ENCODE results near the gene NAV3.
A peak's percentile ranks its signal among the peaks of the same experiment; 100 is the strongest.

The NAV3 gene

DNA sequence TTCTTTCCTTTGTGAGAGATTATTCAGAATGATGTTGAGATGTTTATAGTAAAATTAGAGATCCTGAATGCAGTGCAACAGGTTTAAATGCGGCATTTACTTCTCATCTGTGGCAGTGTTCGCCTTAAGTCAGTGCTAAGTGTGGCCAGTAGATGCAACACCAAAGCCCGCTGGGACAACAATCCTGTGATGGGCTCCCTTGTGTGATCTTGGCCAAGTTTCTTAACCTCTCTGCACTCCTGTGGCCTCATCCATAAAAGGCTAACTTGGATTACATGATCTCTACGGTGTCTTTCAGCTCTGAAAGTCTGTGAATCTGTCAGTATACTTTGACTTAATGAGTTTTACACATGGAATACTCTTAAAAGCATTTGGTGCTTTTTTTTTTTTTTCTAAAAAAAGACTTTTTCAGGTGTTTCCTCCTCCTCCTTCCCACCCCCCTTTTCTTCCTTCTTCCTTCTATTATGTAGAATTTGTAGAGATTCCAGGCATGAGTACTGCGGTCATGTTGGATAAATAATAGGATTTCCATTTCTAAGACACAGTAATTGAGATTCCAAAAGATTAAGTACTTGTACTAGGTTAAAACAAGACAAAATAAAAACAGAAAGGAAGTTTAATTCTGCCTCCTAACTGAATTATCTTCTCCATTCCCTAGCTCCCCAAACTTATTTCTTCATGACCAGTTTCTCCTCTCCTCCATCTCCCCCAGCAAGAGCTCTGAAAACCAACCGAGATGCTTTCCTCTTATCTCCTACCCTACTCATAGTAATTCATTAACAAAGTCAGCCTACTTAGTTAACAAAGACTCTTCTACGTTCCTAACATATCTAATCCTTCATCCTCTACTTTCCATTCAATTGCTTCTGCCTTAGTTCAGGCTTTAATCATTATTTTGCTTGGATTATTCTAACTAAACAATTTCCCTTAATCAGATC, 42.2 kb upstream of the NAV3 start:
- no peak overlapping the region for H3K9ac ChIP-seq (ENCODE audit: low read length)
- no peaks in the 10 kb centered on the region for H3K36me3 ChIP-seq (ENCODE audit: control insufficient read depth, insufficient read depth, low read length)
- H2BK15ac ChIP-seq (replicated peaks; ENCODE audit: low read depth) = no peak overlapping the region
- H3K4me3 ChIP-seq (ENCODE audit: low read length) = no peak overlapping the region
- H3K79me2 ChIP-seq (ENCODE audit: control insufficient read depth, insufficient read depth, low read length) = no peaks in the 10 kb centered on the region
- H3K79me1 ChIP-seq (ENCODE audit: low read length) = no peaks in the 10 kb centered on the region
- H3K27me3 ChIP-seq (ENCODE audit: insufficient read depth, low read length, poor library complexity) = no peaks in the 10 kb centered on the region
- no peak overlapping the region for H2BK120ac ChIP-seq (ENCODE audit: low read depth, low read length)
- H2AK5ac ChIP-seq (ENCODE audit: low read length) = no peak overlapping the region
- H3K4me2 ChIP-seq (ENCODE audit: low read length) = no peak overlapping the region
- no peaks in the 10 kb centered on the region for H3K4me1 ChIP-seq (ENCODE audit: control insufficient read depth, low read depth, low read length)
- H3K56ac ChIP-seq (ENCODE audit: low read length) = no peak overlapping the region
- no peak overlapping the region for H3K18ac ChIP-seq (ENCODE audit: low read length)
- H3K4ac ChIP-seq (ENCODE audit: low read depth, low read length) = no peak overlapping the region
- no peak overlapping the region for H3K23ac ChIP-seq (ENCODE audit: low read length)
- DNase-seq = peak; percentile 29
- WGBS (ENCODE audit: extremely low coverage, insufficient coverage, low lambda C conversion rate) = 100% methylated on average over 1 of the region's 7 CpGs
- no peak overlapping the region for H4K8ac ChIP-seq (ENCODE audit: low read depth, low read length)
- H3K27ac ChIP-seq (ENCODE audit: low read depth, low read length) = no peak overlapping the region
- H2BK5ac ChIP-seq (ENCODE audit: low read length) = no peak overlapping the region
- no peak overlapping the region for H4K5ac ChIP-seq (ENCODE audit: low read length)

DNA sequence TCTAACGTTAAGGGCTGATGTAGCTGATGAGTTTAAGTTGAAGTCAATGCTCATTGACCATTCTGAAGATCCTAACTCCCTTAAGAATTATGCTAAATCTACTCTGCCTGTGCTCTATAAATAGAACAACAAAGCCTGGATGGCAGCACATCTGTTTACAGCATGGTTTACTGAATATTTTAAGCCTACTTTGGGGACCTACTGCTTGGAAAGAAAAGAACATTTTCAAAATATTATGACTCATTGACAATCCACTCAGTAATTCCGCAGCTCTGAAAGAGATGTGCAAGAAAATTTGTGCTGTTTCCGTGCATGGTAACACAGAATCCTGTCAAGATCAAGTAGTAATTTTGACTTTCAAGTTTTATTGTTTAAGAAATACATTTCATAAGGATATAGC, 35.0 kb upstream of the NAV3 start:
- Histone ChIP-seq H3K79me2 (ENCODE audit: control insufficient read depth, insufficient read depth, low read length) (no peaks in the 10 kb centered on the region), H3K18ac (ENCODE audit: low read length) (no peak overlapping the region), H2BK15ac (replicated peaks; ENCODE audit: low read depth) (no peak overlapping the region), H3K79me1 (ENCODE audit: low read length) (no peaks in the 10 kb centered on the region), H3K9ac (ENCODE audit: low read length) (no peak overlapping the region), H3K27ac (ENCODE audit: low read depth, low read length) (no peak overlapping the region), H4K8ac (ENCODE audit: low read depth, low read length) (no peak overlapping the region), H3K4me3 (ENCODE audit: low read length) (no peak overlapping the region), H3K27me3 (ENCODE audit: insufficient read depth, low read length, poor library complexity) (no peaks in the 10 kb centered on the region), H4K5ac (ENCODE audit: low read length) (no peak overlapping the region), H3K56ac (ENCODE audit: low read length) (no peak overlapping the region), H3K23ac (ENCODE audit: low read length) (no peak overlapping the region), H3K4me2 (ENCODE audit: low read length) (no peak overlapping the region), H2AK5ac (ENCODE audit: low read length) (no peak overlapping the region), H2BK120ac (ENCODE audit: low read depth, low read length) (no peak overlapping the region), H2BK5ac (ENCODE audit: low read length) (no peak overlapping the region), H3K4me1 (ENCODE audit: control insufficient read depth, low read depth, low read length) (no peaks in the 10 kb centered on the region), H3K36me3 (ENCODE audit: control insufficient read depth, insufficient read depth, low read length) (no peaks in the 10 kb centered on the region), H3K4ac (ENCODE audit: low read depth, low read length) (no peak overlapping the region)
- WGBS (ENCODE audit: extremely low coverage, insufficient coverage, low lambda C conversion rate) = no CpG with 5 or more reads among the region's 3 CpGs
- DNase-seq = no peak

DNA sequence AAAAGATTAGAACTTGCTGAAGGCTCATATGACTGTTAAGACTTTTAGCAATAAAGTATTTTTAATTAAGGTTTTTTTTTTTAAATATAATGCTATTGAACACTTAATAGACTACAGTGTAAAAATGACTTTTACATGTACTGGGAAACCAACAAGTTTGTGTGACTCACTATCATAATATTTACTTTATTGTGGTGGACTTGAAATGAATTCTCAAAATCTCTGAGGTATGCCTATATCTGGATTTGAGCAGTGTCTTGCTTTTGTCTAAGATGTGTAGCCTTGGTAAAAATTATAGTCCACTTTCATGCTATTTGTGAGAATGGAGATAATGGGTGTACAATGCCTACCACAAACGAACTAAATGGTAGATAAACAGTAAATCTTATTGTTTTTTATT, 33.9 kb upstream of the NAV3 start:
- no peaks in the 10 kb centered on the region for H3K36me3 ChIP-seq (ENCODE audit: control insufficient read depth, insufficient read depth, low read length)
- H3K9ac ChIP-seq (ENCODE audit: low read length) = no peak overlapping the region
- H2BK15ac ChIP-seq (replicated peaks; ENCODE audit: low read depth) = no peak overlapping the region
- no peak overlapping the region for H2BK5ac ChIP-seq (ENCODE audit: low read length)
- H2BK120ac ChIP-seq (ENCODE audit: low read depth, low read length) = no peak overlapping the region
- H3K79me2 ChIP-seq (ENCODE audit: control insufficient read depth, insufficient read depth, low read length) = no peaks in the 10 kb centered on the region
- H3K79me1 ChIP-seq (ENCODE audit: low read length) = no peaks in the 10 kb centered on the region
- no peak overlapping the region for H3K4ac ChIP-seq (ENCODE audit: low read depth, low read length)
- DNase-seq = no peak
- H4K5ac ChIP-seq (ENCODE audit: low read length) = no peak overlapping the region
- no peaks in the 10 kb centered on the region for H3K27me3 ChIP-seq (ENCODE audit: insufficient read depth, low read length, poor library complexity)
- no peak overlapping the region for H4K8ac ChIP-seq (ENCODE audit: low read depth, low read length)
- no peak overlapping the region for H3K27ac ChIP-seq (ENCODE audit: low read depth, low read length)
- no peak overlapping the region for H2AK5ac ChIP-seq (ENCODE audit: low read length)
- H3K56ac ChIP-seq (ENCODE audit: low read length) = no peak overlapping the region
- H3K4me2 ChIP-seq (ENCODE audit: low read length) = no peak overlapping the region
- H3K18ac ChIP-seq (ENCODE audit: low read length) = no peak overlapping the region
- WGBS (ENCODE audit: extremely low coverage, insufficient coverage, low lambda C conversion rate) = no CpG with 5 or more reads among the region's 1 CpG
- H3K4me1 ChIP-seq (ENCODE audit: control insufficient read depth, low read depth, low read length) = no peaks in the 10 kb centered on the region
- no peak overlapping the region for H3K4me3 ChIP-seq (ENCODE audit: low read length)
- H3K23ac ChIP-seq (ENCODE audit: low read length) = no peak overlapping the region

DNA sequence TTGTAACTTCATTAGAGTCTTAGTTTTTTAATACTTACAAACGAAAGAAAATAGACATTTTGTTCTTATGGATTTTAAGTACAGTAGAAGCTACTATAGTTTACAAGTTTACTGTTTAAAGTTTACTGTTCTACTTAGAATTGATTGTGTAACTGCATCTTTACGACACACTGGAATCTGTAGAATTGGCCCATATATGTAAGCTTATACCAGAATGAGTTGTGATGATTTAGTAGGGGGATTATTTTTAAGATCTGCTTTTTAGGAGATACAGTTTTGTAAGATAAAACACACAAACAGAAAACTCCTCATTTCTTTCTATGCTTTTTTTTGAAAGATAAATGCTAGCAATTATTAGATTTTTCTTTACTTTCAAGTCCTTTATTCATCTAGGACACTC, 30.2 kb upstream of the NAV3 start:
- no peak overlapping the region for H3K23ac ChIP-seq (ENCODE audit: low read length)
- no peak overlapping the region for H3K18ac ChIP-seq (ENCODE audit: low read length)
- no peak overlapping the region for H3K27ac ChIP-seq (ENCODE audit: low read depth, low read length)
- no peak overlapping the region for H2BK15ac ChIP-seq (replicated peaks; ENCODE audit: low read depth)
- H4K5ac ChIP-seq (ENCODE audit: low read length) = no peak overlapping the region
- no peaks in the 10 kb centered on the region for H3K27me3 ChIP-seq (ENCODE audit: insufficient read depth, low read length, poor library complexity)
- H3K4ac ChIP-seq (ENCODE audit: low read depth, low read length) = no peak overlapping the region
- H3K56ac ChIP-seq (ENCODE audit: low read length) = no peak overlapping the region
- H3K4me3 ChIP-seq (ENCODE audit: low read length) = no peak overlapping the region
- H2BK120ac ChIP-seq (ENCODE audit: low read depth, low read length) = no peak overlapping the region
- H3K4me1 ChIP-seq (ENCODE audit: control insufficient read depth, low read depth, low read length) = no peaks in the 10 kb centered on the region
- no peak for DNase-seq
- no CpG with 5 or more reads among the region's 2 CpGs for WGBS (ENCODE audit: extremely low coverage, insufficient coverage, low lambda C conversion rate)
- H3K9ac ChIP-seq (ENCODE audit: low read length) = no peak overlapping the region
- no peak overlapping the region for H2BK5ac ChIP-seq (ENCODE audit: low read length)
- no peaks in the 10 kb centered on the region for H3K79me2 ChIP-seq (ENCODE audit: control insufficient read depth, insufficient read depth, low read length)
- H3K79me1 ChIP-seq (ENCODE audit: low read length) = no peaks in the 10 kb centered on the region
- H3K36me3 ChIP-seq (ENCODE audit: control insufficient read depth, insufficient read depth, low read length) = no peaks in the 10 kb centered on the region
- H2AK5ac ChIP-seq (ENCODE audit: low read length) = no peak overlapping the region
- no peak overlapping the region for H4K8ac ChIP-seq (ENCODE audit: low read depth, low read length)
- H3K4me2 ChIP-seq (ENCODE audit: low read length) = no peak overlapping the region

DNA sequence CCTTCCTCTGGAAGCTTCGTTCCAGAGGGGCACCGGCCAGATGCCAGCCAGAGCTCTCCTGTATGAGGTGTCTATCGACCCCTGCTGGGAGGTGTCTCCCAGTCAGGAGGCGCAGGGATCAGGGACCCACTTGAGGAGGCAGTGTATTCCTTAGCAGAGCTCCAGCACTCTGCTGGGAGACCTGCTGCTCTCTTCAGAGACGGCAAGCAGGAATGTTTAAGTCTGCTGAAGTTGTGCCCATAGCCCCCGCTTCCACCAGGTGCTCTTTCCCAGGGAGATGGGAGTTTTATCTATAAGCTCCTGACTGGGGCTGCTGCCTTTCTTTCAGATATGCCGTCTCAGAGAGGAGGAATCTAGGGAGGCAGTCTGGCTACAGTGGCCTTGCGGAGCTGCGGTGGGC, 22.2 kb upstream of the NAV3 start:
- Histone ChIP-seq H3K79me2 (ENCODE audit: control insufficient read depth, insufficient read depth, low read length) (no peaks in the 10 kb centered on the region), H3K27me3 (ENCODE audit: insufficient read depth, low read length, poor library complexity) (no peaks in the 10 kb centered on the region), H3K56ac (ENCODE audit: low read length) (no peak overlapping the region), H3K4me3 (ENCODE audit: low read length) (no peak overlapping the region), H3K9ac (ENCODE audit: low read length) (no peak overlapping the region), H3K4ac (ENCODE audit: low read depth, low read length) (no peak overlapping the region), H3K4me2 (ENCODE audit: low read length) (no peak overlapping the region), H3K36me3 (ENCODE audit: control insufficient read depth, insufficient read depth, low read length) (no peaks in the 10 kb centered on the region), H3K23ac (ENCODE audit: low read length) (no peak overlapping the region), H4K5ac (ENCODE audit: low read length) (no peak overlapping the region), H2BK5ac (ENCODE audit: low read length) (no peak overlapping the region), H3K4me1 (ENCODE audit: control insufficient read depth, low read depth, low read length) (no peaks in the 10 kb centered on the region), H2BK120ac (ENCODE audit: low read depth, low read length) (no peak overlapping the region), H3K18ac (ENCODE audit: low read length) (no peak overlapping the region), H2BK15ac (replicated peaks; ENCODE audit: low read depth) (no peak overlapping the region), H3K27ac (ENCODE audit: low read depth, low read length) (no peak overlapping the region), H4K8ac (ENCODE audit: low read depth, low read length) (no peak overlapping the region), H3K79me1 (ENCODE audit: low read length) (no peaks in the 10 kb centered on the region), H2AK5ac (ENCODE audit: low read length) (no peak overlapping the region)
- DNase-seq = no peak
- no CpG with 5 or more reads among the region's 9 CpGs for WGBS (ENCODE audit: extremely low coverage, insufficient coverage, low lambda C conversion rate)

DNA sequence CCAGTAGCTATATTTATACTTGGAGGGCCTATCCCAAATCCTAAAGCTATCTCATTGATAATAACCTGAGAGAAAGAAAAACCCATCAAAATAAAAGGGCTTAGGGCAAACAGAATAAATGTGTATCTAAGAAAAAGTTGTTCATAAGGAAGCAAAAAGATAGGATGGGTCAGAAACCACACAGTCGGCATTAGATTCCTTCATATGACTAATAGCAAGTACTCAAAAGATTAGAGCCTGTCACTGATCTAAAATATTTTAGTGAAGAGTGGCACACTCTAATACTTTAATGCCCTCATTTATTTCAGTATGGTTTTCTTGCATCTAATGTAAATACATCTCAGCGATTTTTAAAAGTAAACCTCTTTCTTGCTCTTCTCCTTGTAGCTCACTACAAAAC, 17.1 kb upstream of the NAV3 start:
- Histone ChIP-seq H2AK5ac (ENCODE audit: low read length) (no peak overlapping the region), H3K27ac (ENCODE audit: low read depth, low read length) (no peak overlapping the region), H4K5ac (ENCODE audit: low read length) (no peak overlapping the region), H3K79me1 (ENCODE audit: low read length) (no peaks in the 10 kb centered on the region), H3K4me2 (ENCODE audit: low read length) (no peak overlapping the region), H3K56ac (ENCODE audit: low read length) (no peak overlapping the region), H2BK15ac (replicated peaks; ENCODE audit: low read depth) (no peak overlapping the region), H2BK5ac (ENCODE audit: low read length) (no peak overlapping the region), H3K23ac (ENCODE audit: low read length) (no peak overlapping the region), H3K4ac (ENCODE audit: low read depth, low read length) (no peak overlapping the region), H3K9ac (ENCODE audit: low read length) (no peak overlapping the region), H3K27me3 (ENCODE audit: insufficient read depth, low read length, poor library complexity) (no peaks in the 10 kb centered on the region), H3K79me2 (ENCODE audit: control insufficient read depth, insufficient read depth, low read length) (no peaks in the 10 kb centered on the region), H3K36me3 (ENCODE audit: control insufficient read depth, insufficient read depth, low read length) (no peaks in the 10 kb centered on the region), H3K18ac (ENCODE audit: low read length) (no peak overlapping the region), H4K8ac (ENCODE audit: low read depth, low read length) (no peak overlapping the region), H3K4me1 (ENCODE audit: control insufficient read depth, low read depth, low read length) (no peaks in the 10 kb centered on the region), H2BK120ac (ENCODE audit: low read depth, low read length) (no peak overlapping the region), H3K4me3 (ENCODE audit: low read length) (no peak overlapping the region)
- no CpG with 5 or more reads among the region's 2 CpGs for WGBS (ENCODE audit: extremely low coverage, insufficient coverage, low lambda C conversion rate)
- DNase-seq = no peak

Data from mesendoderm (in vitro differentiated cells).